ENCODE data around the gene TGFBR1.
"Not testable (repeated sequence)": the region's sequence is repeated elsewhere in the genome, so short reads cannot be mapped to it uniquely, and the experiment has no call there.

Gene TGFBR1

GRCh38 chr9:99189186-99189585 lies 84.3 kb downstream of the TGFBR1 start:
- DNase-seq (ENCODE audit: low read depth in 3 of 3), result no peak

GRCh38 chr9:99189887-99190596 lies 85.1 kb downstream of the TGFBR1 start:
- no peak for DNase-seq (ENCODE audit: low read depth in 3 of 3)

GRCh38 chr9:99190597-99191283 lies 85.8 kb downstream of the TGFBR1 start:
- DNase-seq (ENCODE audit: low read depth in 3 of 3), result no peak

- DNase-seq (ENCODE audit: low read depth in 3 of 3), result no peak
These were observed 88.0 kb downstream of the TGFBR1 start for GRCh38 chr9:99192786-99193465.

GRCh38 chr9:99193466-99193821 lies 88.5 kb downstream of the TGFBR1 start:
- DNase-seq (ENCODE audit: low read depth in 3 of 3), result no peak

GRCh38 chr9:99196484-99196883 lies 91.6 kb downstream of the TGFBR1 start:
- DNase-seq (ENCODE audit: low read depth in 3 of 3), result not testable (repeated sequence)

GRCh38 chr9:99197124-99197630 lies 92.3 kb downstream of the TGFBR1 start:
- DNase-seq (ENCODE audit: low read depth in 3 of 3), result no peak

- DNase-seq (ENCODE audit: low read depth in 3 of 3), result no peak
These were observed 93.1 kb downstream of the TGFBR1 start for GRCh38 chr9:99197987-99198386.

- no peak for DNase-seq (ENCODE audit: low read depth in 3 of 3)
These were observed 95.1 kb downstream of the TGFBR1 start for GRCh38 chr9:99199938-99200539.

GRCh38 chr9:99201603-99202002 lies 96.7 kb downstream of the TGFBR1 start:
- no peak for DNase-seq (ENCODE audit: low read depth in 3 of 3)

All from stimulated activated CD4-positive, alpha-beta T cell treated with anti-CD3 and anti-CD28 coated beads, TNF-alpha, amount 100 ng/mL, for 24 hours (primary cell).